ENCODE measurements around the gene CPTP. TPM values are rescaled to one million over a fixed set of nuclear protein-coding genes. Genes with fewer than 3 reads are reported as not detected.
A peak's percentile ranks its signal among the peaks of the same experiment; 100 is the strongest.

CPTP gene
- total RNA-seq, 1 donor from 2014 or later, result 44.3 TPM

GRCh38 chr1:1356166-1356795 is 31.7 kb downstream of the CPTP start:
- H3K4me3 ChIP-seq (ENCODE audit: low read depth, low read length), result peak overlapping the region; percentile 44
- peaks cover 1% of the 10 kb centered on the region for H3K36me3 ChIP-seq (ENCODE audit: control insufficient read depth, insufficient read depth, low read length)
- no peak for DNase-seq (ENCODE audit: low read depth)
- H3K27me3 ChIP-seq (ENCODE audit: control insufficient read depth, insufficient read depth, low read length), result peaks cover 15% of the 10 kb centered on the region
- TF ChIP-seq, protein P1, sequence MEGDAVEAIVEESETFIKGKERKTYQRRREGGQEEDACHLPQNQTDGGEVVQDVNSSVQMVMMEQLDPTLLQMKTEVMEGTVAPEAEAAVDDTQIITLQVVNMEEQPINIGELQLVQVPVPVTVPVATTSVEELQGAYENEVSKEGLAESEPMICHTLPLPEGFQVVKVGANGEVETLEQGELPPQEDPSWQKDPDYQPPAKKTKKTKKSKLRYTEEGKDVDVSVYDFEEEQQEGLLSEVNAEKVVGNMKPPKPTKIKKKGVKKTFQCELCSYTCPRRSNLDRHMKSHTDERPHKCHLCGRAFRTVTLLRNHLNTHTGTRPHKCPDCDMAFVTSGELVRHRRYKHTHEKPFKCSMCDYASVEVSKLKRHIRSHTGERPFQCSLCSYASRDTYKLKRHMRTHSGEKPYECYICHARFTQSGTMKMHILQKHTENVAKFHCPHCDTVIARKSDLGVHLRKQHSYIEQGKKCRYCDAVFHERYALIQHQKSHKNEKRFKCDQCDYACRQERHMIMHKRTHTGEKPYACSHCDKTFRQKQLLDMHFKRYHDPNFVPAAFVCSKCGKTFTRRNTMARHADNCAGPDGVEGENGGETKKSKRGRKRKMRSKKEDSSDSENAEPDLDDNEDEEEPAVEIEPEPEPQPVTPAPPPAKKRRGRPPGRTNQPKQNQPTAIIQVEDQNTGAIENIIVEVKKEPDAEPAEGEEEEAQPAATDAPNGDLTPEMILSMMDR (IDR thresholded peaks at IDR 0.05; ENCODE audit: insufficient read depth, low read length, poor library complexity, severe bottlenecking), result no peak

DNA sequence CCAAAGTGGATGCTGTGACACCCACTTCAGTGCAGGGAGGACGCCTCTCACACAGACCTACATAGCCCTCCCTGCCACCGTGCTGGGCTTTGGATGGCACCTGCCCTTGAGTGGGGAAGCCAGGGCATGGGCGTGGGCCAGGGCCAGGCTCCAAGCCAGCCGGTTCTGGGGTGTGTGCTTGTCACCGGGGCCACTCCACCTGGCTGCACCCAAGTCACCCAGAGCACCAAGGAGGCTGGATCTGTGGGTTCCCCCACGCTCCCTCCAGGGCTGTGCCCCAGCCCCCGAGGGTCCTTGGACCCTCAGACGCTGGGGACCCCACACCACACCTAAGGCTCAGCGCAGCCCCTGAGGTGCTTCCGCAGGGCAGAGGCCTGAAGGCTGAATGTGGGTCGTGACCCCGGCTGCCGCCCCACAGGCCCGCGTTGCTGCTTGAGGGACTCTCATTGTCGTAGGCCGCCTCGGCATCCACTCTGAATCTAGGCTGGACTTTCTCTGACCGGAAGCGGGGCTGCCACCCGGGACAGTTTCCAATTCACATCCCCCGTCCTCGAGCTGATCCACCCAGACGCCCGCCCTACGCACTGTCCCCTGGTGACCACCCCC is 32.3 kb downstream of the CPTP start:
- H3K27me3 ChIP-seq (ENCODE audit: control insufficient read depth, insufficient read depth, low read length), result peaks cover 15% of the 10 kb centered on the region
- peak overlapping the region; percentile 44 for H3K4me3 ChIP-seq (ENCODE audit: low read depth, low read length)
- TF ChIP-seq, protein P1 (IDR thresholded peaks at IDR 0.05; ENCODE audit: insufficient read depth, low read length, poor library complexity, severe bottlenecking), result no peak
- H3K36me3 ChIP-seq (ENCODE audit: control insufficient read depth, insufficient read depth, low read length), result peaks cover 1% of the 10 kb centered on the region
- DNase-seq (ENCODE audit: low read depth), result no peak

DNA sequence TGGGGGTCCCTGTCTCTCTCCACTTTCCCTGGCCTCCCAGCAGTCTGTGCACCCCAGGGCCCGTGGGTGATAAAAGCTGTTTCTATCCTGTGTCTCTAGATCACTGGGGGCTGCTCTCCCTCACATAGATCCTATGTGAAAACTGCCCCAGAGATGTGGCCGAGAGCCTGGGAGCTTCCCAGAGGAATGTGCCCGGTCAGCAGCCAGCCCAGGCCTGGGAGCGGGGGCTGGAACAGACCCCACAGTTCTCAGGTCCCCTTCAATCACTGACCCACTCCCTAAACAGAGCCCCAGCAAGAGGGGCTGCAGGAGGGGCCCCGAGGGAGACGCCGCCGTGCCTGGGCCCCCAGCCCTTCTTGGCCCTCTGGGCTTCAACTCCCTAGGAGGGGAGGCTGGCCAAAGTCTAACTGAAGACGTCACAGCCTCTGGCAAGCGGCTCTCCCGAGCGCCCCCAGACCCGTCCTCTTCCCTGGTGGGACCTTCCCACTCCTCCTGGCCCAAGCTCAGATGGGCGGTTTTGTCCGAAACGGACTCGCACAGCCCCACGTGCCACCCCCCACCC is 33.4 kb downstream of the CPTP start:
- TF ChIP-seq, protein P1 (IDR thresholded peaks at IDR 0.05; ENCODE audit: insufficient read depth, low read length, poor library complexity, severe bottlenecking), result no peak
- peak overlapping the region; percentile 44 for H3K4me3 ChIP-seq (ENCODE audit: low read depth, low read length)
- peaks cover 1% of the 10 kb centered on the region for H3K36me3 ChIP-seq (ENCODE audit: control insufficient read depth, insufficient read depth, low read length)
- H3K27me3 ChIP-seq (ENCODE audit: control insufficient read depth, insufficient read depth, low read length), result peaks cover 15% of the 10 kb centered on the region
- DNase-seq (ENCODE audit: low read depth), result no peak

DNA sequence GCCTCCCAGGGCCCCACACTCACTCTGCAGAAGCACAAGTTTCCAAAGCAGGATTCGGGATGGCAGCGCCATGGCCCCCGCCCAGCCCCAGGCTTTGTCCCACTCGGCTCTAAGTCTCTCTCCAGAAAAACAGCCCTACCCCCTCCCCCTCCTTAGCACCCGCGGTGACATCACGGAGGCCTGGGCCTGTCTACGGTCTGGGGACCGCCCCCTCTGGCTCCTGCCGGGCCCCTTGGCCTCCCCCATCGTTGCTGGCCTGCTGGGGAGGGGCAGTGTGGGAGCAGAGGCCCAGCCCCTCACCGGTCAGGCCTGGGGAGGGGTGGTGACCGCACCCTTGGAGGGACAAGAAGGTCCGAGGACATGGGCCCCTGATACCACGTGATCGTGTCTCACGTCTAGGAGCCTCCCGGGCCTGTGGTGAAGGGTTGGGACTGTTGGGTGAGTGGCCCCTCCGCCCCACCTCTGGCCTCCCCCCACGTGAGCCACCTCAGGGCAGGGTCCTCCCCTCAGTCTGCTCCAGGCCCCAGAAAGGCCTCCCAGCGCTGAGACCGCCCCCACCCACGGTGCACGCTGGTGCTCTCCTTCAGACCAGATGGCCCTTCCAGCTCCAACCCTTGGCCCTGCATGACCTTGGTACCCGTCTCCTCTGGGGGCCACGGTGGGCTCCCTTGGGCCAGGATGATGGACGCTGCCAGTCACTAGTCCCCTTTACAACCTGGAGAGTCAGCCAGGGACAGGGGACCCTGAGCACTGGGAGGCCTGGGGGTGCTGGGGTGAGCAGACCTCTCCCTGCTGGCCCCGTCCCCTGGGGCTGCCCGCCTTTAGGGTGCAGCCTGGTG is 34.0 kb downstream of the CPTP start, which contains the start of gene MXRA8:
MXRA8 (minus strand) TSS at position 123 of the 839 bp plus-strand sequence; CDS start at position 72, 51 bp downstream.
- TF ChIP-seq, protein P1 (IDR thresholded peaks at IDR 0.05; ENCODE audit: insufficient read depth, low read length, poor library complexity, severe bottlenecking), result no peak
- Histone ChIP-seq H3K4me3 (ENCODE audit: low read depth, low read length) (peak within 1 kb of the TSS; percentile 44), H3K36me3 (ENCODE audit: control insufficient read depth, insufficient read depth, low read length) (peaks cover 1% of the 10 kb centered on the region), H3K27me3 (ENCODE audit: control insufficient read depth, insufficient read depth, low read length) (peaks cover 13% of the 10 kb centered on the region)
- no peak for DNase-seq (ENCODE audit: low read depth)

- no peak for DNase-seq (ENCODE audit: low read depth)
- H3K36me3 ChIP-seq (ENCODE audit: control insufficient read depth, insufficient read depth, low read length), result peaks cover 1% of the 10 kb centered on the region
- no peak overlapping the region for H3K4me3 ChIP-seq (ENCODE audit: low read depth, low read length)
- peaks cover 7% of the 10 kb centered on the region for H3K27me3 ChIP-seq (ENCODE audit: control insufficient read depth, insufficient read depth, low read length)
- TF ChIP-seq, protein P1 (IDR thresholded peaks at IDR 0.05; ENCODE audit: insufficient read depth, low read length, poor library complexity, severe bottlenecking), result no peak
These were observed 34.7 kb downstream of the CPTP start for GRCh38 chr1:1359308-1359663.
